DMS53 (cell line): ENCODE results near the gene MMD.

ENCODE experiments used
- DNase-seq: peaks from one replicate; lab custom pipeline; 2025; lab: John Stamatoyannopoulos, UW

MMD gene

DNA sequence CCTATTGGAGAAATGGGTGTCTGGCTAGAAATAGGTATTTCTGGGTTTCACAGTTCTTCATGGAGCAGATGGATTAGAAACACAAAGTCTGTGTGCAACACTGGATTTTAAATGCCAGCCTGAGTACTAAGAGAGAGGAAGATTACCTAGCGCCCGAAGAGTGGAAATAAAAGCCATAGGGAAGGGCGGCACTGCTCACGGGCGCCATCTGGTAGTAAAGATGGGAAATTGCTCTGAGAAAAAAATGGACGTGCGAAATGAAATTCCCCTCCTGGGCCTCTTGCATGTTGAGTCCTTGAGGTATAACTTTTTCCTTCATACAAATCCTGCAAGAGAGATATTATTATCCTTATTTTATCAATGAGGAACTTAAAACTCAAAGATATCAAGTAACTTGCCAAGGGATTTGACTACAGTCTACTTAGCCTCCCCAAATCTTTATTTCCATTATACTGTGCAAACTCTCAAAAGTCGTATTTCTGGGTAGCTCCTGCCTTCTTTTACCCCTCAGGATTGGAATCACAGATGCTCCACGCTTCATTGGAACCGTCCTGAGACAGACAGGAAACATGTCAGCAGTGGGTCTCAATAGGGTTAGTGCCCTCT lies 72.8 kb downstream of the MMD start:
- DNase-seq = peak; percentile 68

DNA sequence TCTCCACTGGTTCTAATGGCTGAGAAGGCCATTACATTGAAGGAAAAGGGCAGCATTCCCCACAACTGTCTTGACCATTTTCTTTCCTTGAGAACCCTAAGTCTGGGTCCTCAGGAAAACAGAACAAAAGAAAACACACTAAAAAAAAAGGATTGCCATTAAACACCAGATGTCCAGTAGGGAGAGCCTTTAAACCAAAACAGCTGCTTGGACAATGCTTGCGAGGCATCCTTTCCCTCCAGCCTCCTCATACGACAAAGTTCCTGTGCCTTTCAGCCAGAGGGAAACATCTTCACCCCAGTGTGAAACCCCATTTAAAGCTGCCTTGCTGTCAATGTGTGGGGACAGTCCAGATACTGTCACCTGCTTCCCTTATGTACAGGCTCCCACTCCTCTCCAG lies 74.3 kb downstream of the MMD start:
- DNase-seq = no peak

DNA sequence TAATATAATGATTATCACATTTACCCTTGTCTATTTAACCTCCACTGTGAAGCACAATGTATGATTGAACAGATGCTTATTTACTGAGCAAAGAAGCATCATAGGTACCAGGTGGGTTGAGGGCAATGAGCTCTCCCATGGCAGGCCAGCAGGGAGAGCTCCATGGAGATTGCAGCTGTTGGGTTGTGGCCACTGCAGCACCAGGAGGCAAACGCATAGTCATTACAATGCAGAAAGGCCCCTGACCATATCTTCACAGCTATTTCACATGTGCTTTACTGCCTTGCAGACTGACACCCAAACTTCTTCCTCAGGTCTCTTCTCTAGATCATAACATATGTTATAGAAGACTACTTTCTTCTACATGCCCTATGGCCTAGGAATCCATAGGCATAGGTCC lies 75.0 kb downstream of the MMD start:
- DNase-seq = peak; percentile 25

DNA sequence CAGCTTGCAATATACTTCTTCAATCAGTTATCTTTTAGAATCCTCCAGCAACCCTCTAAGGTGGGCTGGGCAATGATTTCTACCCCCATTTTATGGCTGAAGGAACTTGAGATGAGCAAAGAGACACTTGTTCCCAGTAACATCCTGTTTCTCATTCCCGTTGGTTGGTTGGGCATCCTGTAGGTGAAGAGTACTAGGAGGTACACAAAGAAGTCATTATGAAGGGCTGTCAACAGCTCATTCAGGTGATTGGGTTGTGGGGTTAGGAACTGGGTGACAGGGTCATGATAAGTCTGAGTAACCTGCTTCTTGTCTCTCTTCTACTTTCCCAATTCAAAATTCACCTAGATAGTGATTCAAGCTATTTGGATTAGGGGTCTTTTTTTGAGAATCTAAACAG lies 76.5 kb downstream of the MMD start:
- no peak for DNase-seq

DNA sequence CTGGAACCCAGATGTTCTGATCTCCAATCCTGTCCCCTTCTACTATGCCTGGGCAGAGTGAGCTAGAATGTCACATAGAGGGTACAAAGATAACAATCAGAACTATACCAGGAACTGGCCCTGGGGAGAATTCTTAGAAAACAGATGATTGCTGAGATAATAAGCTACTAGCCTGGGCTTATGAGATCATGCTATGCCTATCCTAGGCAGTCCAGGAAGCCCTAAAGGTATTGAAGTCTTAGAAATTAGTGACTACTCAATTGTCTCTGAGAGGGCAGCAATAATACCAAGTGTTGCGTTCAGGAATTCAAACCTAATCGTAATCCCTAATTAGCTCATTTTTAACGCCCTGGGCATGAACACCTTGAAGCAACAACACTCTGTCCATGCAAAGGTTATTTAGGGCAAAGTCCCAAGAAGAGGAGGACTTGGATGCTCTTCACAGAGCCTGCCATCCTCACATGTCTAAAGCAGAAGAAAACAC lies 77.1 kb downstream of the MMD start:
- no peak for DNase-seq

DNA sequence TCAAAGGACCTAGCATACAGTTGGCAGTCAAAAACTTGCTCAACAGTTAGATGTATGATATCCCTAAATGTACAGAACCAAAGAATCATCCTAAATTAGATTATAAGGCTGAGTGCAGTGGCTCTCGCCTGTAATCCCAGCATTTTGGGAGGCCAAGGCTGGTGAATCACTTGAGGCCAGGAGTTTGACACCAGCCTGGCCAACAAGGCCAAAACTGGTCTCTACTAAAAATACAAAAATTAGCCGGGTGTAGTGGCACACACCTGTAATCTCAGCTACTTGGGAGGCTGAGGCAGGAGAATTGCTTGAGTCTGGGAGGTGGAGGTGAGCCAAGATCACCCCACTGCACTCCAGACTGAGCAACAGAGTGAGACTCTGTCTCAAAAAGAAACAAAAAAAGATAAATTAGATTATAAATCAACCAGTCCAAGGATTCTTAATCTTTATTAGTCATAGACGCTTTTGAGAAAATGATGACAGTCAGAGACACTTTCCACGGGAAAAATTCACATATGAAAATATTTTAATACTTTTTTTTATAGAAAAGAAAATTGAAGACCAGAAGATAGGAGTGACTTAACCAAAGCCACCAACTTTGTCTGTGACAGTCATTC lies 77.6 kb downstream of the MMD start:
- DNase-seq = no peak

DNA sequence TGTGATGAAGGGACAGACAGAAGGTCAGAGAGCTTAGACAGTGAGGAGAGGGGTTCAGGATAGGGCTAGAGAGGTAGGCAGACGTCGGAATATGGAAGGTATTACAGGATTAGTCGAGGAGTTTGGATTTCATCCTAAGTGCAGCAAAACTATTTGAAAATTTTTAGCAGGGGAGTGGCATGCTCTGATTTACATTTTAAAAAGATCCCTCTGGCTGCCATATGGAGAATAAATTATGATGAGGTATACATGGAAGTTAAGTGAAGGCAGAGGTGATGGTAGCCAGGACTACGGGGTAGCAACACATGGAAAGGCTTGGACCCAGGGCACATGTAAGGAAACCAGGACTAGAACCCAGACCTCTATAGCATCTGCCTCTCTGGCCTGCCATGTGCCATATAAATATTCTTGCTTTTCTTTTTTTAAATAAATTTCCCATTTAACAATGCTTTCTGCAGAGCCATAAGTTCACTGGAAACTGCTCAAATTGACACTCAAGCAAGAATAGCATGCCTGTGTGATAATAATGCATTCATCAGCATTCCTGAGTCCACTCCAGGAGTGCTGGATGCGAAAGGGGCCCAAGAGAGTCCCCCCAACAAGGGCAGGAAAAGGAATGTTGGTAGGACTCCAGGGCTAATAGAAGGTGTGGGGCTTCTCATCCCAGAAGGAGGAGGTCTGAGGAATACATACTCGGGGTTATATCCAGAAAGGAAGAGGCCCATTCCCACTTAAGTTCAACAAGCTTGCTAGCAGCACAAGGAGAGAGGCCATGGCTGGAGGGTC lies 78.6 kb downstream of the MMD start:
- DNase-seq = no peak
